ENCODE data around the gene DCLK2.

DNA sequence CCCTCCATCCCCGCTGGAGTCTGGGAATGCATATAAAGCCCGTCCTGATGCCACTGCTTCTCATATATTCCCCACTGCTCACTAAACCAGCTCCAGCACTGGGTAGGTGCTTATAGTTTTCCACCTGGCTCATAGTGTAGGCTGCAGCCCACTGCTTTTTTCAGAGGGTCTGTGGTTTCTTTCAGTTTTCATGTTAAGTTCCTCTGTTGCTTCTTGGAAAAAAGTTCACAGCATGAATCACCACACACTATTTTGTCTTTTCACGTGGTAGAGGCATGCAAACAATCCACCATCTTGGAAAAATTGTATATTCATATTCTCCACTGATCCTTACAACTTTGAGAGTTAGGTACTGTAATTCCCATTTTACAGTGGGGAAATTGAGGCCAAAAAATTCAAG is 39.4 kb downstream of the DCLK2 start:
- TF ChIP-seq EP300 (IDR thresholded peaks at IDR 0.05) (no peak), CTCF (IDR thresholded peaks at IDR 0.05) (no peak)

All from ovary (tissue), 3 donors.